Smooth muscle cell (in vitro differentiated cells): ENCODE measurements around the gene TGFB2. TPM values are rescaled to one million over a fixed set of nuclear protein-coding genes. Genes with fewer than 3 reads are reported as not detected.
A peak's percentile ranks its signal among the peaks of the same experiment; 100 is the strongest.

Source experiments
- DNase-seq: peaks from one replicate; lab custom pipeline; 2025; ENCODE audit not compliant: unreplicated experiment; lab: John Stamatoyannopoulos, UW
- H2AFZ ChIP-seq: fragments of 200-600 bp; sonication (generic); 2 replicates; pipeline ENCODE4 v1.6.0; 2016; ENCODE audit warnings: antibody characterized with exemption, low read depth, mild to moderate bottlenecking
- H3F3A ChIP-seq: fragments of 200-600 bp; sonication (generic); 2 replicates; pipeline ENCODE4 v1.6.0; 2017; ENCODE audit warnings: antibody characterized with exemption, low read depth
- H3K27ac ChIP-seq: fragments of 200-600 bp; sonication (generic); 2 replicates; pipeline ENCODE4 v1.5.1; 2016; ENCODE audit warnings: low read depth, mild to moderate bottlenecking
- H3K27me3 ChIP-seq: fragments of 200-600 bp; sonication (generic); 2 replicates; pipeline ENCODE4 v1.6.1; 2016; ENCODE audit warnings: low read depth, mild to moderate bottlenecking
- H3K36me3 ChIP-seq: fragments of 200-600 bp; sonication (generic); 2 replicates; pipeline ENCODE4 v1.5.1; 2016; ENCODE audit warnings: low read depth
- H3K4me1 ChIP-seq: fragments of 200-600 bp; sonication (generic); 2 replicates; pipeline ENCODE4 v1.5.1; 2016; ENCODE audit warnings: low read depth
- H3K4me2 ChIP-seq: fragments of 200-600 bp; sonication (generic); 2 replicates; pipeline ENCODE4 v1.6.0; 2016; ENCODE audit warnings: mild to moderate bottlenecking
- H3K4me3 ChIP-seq: fragments of 200-600 bp; sonication (generic); 2 replicates; pipeline ENCODE4 v1.5.1; 2016; ENCODE audit warnings: mild to moderate bottlenecking
- H3K79me2 ChIP-seq: fragments of 200-600 bp; sonication (generic); 2 replicates; pipeline ENCODE4 v1.6.0; 2016; ENCODE audit warnings: low read depth, mild to moderate bottlenecking
- H3K9ac ChIP-seq: fragments of 200-600 bp; sonication (generic); 2 replicates; pipeline ENCODE4 v1.6.0; 2016; ENCODE audit warnings: low read depth
- H3K9me3 ChIP-seq: fragments of 200-600 bp; sonication (generic); replicated peaks from 2 replicates; pipeline ENCODE4 v1.5.1; 2016; ENCODE audit warnings: low read depth
- H4K20me1 ChIP-seq: fragments of 200-600 bp; sonication (generic); 2 replicates; pipeline ENCODE4 v1.6.0; 2016; ENCODE audit warnings: low read depth
- WGBS: methylation state at CpG from one replicate; pipeline ENCODE4 v1.1.7; 2016; ENCODE audit warnings: low lambda C conversion rate; 5-methylcytosine and 5-hydroxymethylcytosine counted together
- polyA plus RNA-seq: library from polyadenylated mRNA; unstranded; fragments of >200 nt; fragmentation: Nextera tagmentation; extraction: Ambion mirVana; gene quantifications from 2 replicates; pipeline ENCODE4 v1.2.1, GENCODE V29; 2016
- total RNA-seq: library from RNA; depleted of rRNA; stranded (reverse); fragments of >200 nt; gene quantifications from 2 replicates; pipeline ENCODE4 v1.2.3, GENCODE V29; 2014
- TF ChIP-seq, protein P1 (sequence below): fragments of 200-600 bp; sonication (generic); IDR thresholded peaks from 2 replicates; pipeline ENCODE4 v1.5.1; 2017; ENCODE audit warnings: borderline replicate concordance, mild to moderate bottlenecking, antibody characterized with exemption; ENCODE audit not compliant: insufficient read depth, poor library complexity, severe bottlenecking

Gene TGFB2
- total and polyA plus RNA-seq, 2 experiments from 2014 or later: 29.1 to 63.3 TPM

DNA sequence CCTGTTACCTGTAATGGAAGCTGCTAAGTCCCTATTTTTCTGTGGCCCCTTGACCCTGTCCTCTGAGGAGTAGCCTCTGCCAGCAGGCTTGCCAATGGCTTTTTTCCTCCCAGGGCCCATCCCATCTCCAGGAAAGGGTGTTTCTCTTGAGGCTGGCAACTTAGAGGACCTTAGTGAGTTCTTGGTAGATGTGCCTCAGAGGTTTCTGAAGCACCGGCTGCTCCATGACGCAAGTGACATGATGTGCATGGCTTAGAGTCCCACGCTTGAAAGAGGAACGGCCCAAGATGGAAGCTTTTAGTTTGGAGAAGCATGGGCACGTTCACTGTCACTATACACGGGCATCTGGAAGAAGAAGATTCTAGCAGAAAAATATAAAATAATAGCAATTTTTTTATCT, 63.0 kb downstream of the TGFB2 start:
- WGBS: 95% methylated on average over 6 of the region's 6 CpGs
- no peaks in the 10 kb centered on the region for H3K79me2 ChIP-seq

DNA sequence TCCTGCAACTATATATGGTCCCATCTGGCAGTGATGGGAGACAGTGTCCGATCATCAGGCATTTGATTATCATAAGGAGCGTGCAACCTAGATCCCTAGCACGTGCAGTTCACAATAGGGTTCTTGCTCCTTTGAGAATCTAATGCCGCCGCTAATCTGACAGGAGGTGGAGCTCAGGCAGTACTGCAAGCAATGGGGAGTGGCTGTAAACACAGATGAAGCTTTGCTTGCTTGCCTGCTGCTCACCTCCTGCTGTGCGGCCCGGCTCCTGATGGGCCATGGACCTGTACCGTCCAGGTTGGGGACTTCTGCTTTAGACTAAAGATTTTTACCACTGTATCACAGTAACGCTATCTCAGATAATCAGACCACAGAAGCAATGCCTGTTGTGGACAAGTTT, 63.8 kb downstream of the TGFB2 start:
- H3K4me1 ChIP-seq: no peaks in the 10 kb centered on the region
- no peaks in the 10 kb centered on the region for H3K36me3 ChIP-seq
- H3K9me3 ChIP-seq: no peaks in the 10 kb centered on the region
- H3K4me3 ChIP-seq: no peak overlapping the region
- TF ChIP-seq, protein P1, sequence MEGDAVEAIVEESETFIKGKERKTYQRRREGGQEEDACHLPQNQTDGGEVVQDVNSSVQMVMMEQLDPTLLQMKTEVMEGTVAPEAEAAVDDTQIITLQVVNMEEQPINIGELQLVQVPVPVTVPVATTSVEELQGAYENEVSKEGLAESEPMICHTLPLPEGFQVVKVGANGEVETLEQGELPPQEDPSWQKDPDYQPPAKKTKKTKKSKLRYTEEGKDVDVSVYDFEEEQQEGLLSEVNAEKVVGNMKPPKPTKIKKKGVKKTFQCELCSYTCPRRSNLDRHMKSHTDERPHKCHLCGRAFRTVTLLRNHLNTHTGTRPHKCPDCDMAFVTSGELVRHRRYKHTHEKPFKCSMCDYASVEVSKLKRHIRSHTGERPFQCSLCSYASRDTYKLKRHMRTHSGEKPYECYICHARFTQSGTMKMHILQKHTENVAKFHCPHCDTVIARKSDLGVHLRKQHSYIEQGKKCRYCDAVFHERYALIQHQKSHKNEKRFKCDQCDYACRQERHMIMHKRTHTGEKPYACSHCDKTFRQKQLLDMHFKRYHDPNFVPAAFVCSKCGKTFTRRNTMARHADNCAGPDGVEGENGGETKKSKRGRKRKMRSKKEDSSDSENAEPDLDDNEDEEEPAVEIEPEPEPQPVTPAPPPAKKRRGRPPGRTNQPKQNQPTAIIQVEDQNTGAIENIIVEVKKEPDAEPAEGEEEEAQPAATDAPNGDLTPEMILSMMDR: no peak
- 55% methylated on average over 9 of the region's 9 CpGs for WGBS
- H3F3A ChIP-seq: no peaks in the 10 kb centered on the region
- no peaks in the 10 kb centered on the region for H3K27me3 ChIP-seq
- H3K9ac ChIP-seq: no peak overlapping the region
- no peak overlapping the region for H2AFZ ChIP-seq
- no peak for DNase-seq
- no peaks in the 10 kb centered on the region for H4K20me1 ChIP-seq
- peak overlapping the region; percentile 15 for H3K4me2 ChIP-seq
- no peak overlapping the region for H3K27ac ChIP-seq
- H3K79me2 ChIP-seq: no peaks in the 10 kb centered on the region

More for the DNA sequence above, 63.0 kb downstream of the TGFB2 start:
- Histone ChIP-seq H3K9me3 (no peaks in the 10 kb centered on the region), H3K27me3 (no peaks in the 10 kb centered on the region), H2AFZ (no peak overlapping the region), H3K9ac (no peak overlapping the region), H3F3A (no peaks in the 10 kb centered on the region), H3K36me3 (no peaks in the 10 kb centered on the region), H3K4me2 (no peak overlapping the region), H3K27ac (no peak overlapping the region), H4K20me1 (no peaks in the 10 kb centered on the region), H3K4me3 (no peak overlapping the region), H3K4me1 (no peaks in the 10 kb centered on the region)
- DNase-seq: no peak
- TF ChIP-seq, protein P1: no peak

DNA sequence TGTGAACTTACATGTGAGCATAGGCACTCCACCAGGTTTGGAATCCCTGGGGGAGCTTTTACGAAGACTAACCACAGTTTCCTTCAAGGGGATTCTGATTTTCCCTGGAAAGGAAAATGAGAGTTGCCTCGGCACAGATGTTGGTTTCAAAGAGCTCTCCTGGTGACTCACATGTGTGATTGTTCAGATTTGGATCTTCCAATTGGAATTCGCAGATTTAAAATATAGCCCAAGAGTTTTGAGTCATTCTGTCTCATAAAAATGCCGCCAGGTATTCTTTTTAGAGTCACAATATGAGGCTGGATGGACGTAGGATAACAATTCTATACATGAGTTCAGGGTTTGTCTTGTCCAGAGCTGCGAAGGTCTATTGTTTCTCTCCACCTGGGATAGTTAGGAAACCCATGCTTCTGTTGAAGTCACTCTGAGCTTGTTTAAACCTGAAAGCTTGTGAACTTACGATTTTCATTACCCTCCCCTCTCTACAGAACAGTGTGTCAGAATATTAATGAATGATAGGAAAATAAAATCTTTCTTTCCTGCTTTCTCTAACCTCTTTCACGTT, 64.9 kb downstream of the TGFB2 start:
- Histone ChIP-seq H3K4me3 (no peak overlapping the region), H3K79me2 (no peaks in the 10 kb centered on the region), H3K4me2 (peak overlapping the region; percentile 15), H3K27ac (peak overlapping the region; percentile 5), H3K9me3 (no peaks in the 10 kb centered on the region), H3K36me3 (no peaks in the 10 kb centered on the region), H3K27me3 (no peaks in the 10 kb centered on the region), H3K4me1 (no peaks in the 10 kb centered on the region), H2AFZ (no peak overlapping the region), H3K9ac (no peak overlapping the region), H3F3A (no peaks in the 10 kb centered on the region), H4K20me1 (no peaks in the 10 kb centered on the region)
- DNase-seq: no peak
- TF ChIP-seq, protein P1: no peak
- 80% methylated on average over 8 of the region's 8 CpGs for WGBS

DNA sequence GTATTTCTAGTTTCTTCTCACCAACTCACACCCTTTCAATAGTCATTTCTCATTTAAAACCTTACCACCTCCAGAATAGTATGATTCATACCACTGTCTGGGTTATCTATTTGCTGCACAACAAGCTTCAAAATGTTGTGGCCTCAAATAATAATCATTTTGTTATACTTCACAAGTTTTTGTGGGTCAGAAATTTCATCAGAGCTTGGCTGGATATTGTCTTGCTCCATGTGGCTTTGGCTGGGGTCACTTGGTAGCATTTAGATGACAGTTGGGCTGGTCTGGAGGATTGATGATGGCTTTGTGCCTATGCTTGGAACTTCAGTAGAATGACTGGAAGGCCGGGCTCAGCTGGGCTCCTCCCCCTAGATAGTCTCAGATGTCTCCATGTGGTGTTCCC, 66.0 kb downstream of the TGFB2 start:
- H3K79me2 ChIP-seq: no peaks in the 10 kb centered on the region
- TF ChIP-seq, protein P1: no peak
- no peak overlapping the region for H2AFZ ChIP-seq
- H3K27me3 ChIP-seq: no peaks in the 10 kb centered on the region
- H3K4me1 ChIP-seq: no peaks in the 10 kb centered on the region
- H3K9ac ChIP-seq: no peak overlapping the region
- H3K36me3 ChIP-seq: no peaks in the 10 kb centered on the region
- H4K20me1 ChIP-seq: no peaks in the 10 kb centered on the region
- DNase-seq: no peak
- no peak overlapping the region for H3K27ac ChIP-seq
- H3K9me3 ChIP-seq: no peaks in the 10 kb centered on the region
- no peak overlapping the region for H3K4me3 ChIP-seq
- WGBS: 90% methylated on average over 1 of the region's 1 CpG
- H3F3A ChIP-seq: no peaks in the 10 kb centered on the region
- no peak overlapping the region for H3K4me2 ChIP-seq
